Smooth muscle cell (in vitro differentiated cells): Measurements from ENCODE around the gene EEFSEC. TPM values are rescaled to one million over a fixed set of nuclear protein-coding genes. Genes with fewer than 3 reads are reported as not detected.

Source experiments
- DNase-seq: peaks from one replicate; lab custom pipeline; 2025; ENCODE audit not compliant: unreplicated experiment; lab: John Stamatoyannopoulos, UW
- H2AFZ ChIP-seq: fragments of 200-600 bp; sonication (generic); 2 replicates; pipeline ENCODE4 v1.6.0; 2016; ENCODE audit warnings: antibody characterized with exemption, low read depth, mild to moderate bottlenecking
- H3F3A ChIP-seq: fragments of 200-600 bp; sonication (generic); 2 replicates; pipeline ENCODE4 v1.6.0; 2017; ENCODE audit warnings: antibody characterized with exemption, low read depth
- H3K27ac ChIP-seq: fragments of 200-600 bp; sonication (generic); 2 replicates; pipeline ENCODE4 v1.5.1; 2016; ENCODE audit warnings: low read depth, mild to moderate bottlenecking
- H3K27me3 ChIP-seq: fragments of 200-600 bp; sonication (generic); 2 replicates; pipeline ENCODE4 v1.6.1; 2016; ENCODE audit warnings: low read depth, mild to moderate bottlenecking
- H3K36me3 ChIP-seq: fragments of 200-600 bp; sonication (generic); 2 replicates; pipeline ENCODE4 v1.5.1; 2016; ENCODE audit warnings: low read depth
- H3K4me1 ChIP-seq: fragments of 200-600 bp; sonication (generic); 2 replicates; pipeline ENCODE4 v1.5.1; 2016; ENCODE audit warnings: low read depth
- H3K4me2 ChIP-seq: fragments of 200-600 bp; sonication (generic); 2 replicates; pipeline ENCODE4 v1.6.0; 2016; ENCODE audit warnings: mild to moderate bottlenecking
- H3K4me3 ChIP-seq: fragments of 200-600 bp; sonication (generic); 2 replicates; pipeline ENCODE4 v1.5.1; 2016; ENCODE audit warnings: mild to moderate bottlenecking
- H3K79me2 ChIP-seq: fragments of 200-600 bp; sonication (generic); 2 replicates; pipeline ENCODE4 v1.6.0; 2016; ENCODE audit warnings: low read depth, mild to moderate bottlenecking
- H3K9ac ChIP-seq: fragments of 200-600 bp; sonication (generic); 2 replicates; pipeline ENCODE4 v1.6.0; 2016; ENCODE audit warnings: low read depth
- H3K9me3 ChIP-seq: fragments of 200-600 bp; sonication (generic); replicated peaks from 2 replicates; pipeline ENCODE4 v1.5.1; 2016; ENCODE audit warnings: low read depth
- H4K20me1 ChIP-seq: fragments of 200-600 bp; sonication (generic); 2 replicates; pipeline ENCODE4 v1.6.0; 2016; ENCODE audit warnings: low read depth
- WGBS: methylation state at CpG from one replicate; pipeline ENCODE4 v1.1.7; 2016; ENCODE audit warnings: low lambda C conversion rate; 5-methylcytosine and 5-hydroxymethylcytosine counted together
- polyA plus RNA-seq: library from polyadenylated mRNA; unstranded; fragments of >200 nt; fragmentation: Nextera tagmentation; extraction: Ambion mirVana; gene quantifications from 2 replicates; pipeline ENCODE4 v1.2.1, GENCODE V29; 2016
- total RNA-seq: library from RNA; depleted of rRNA; stranded (reverse); fragments of >200 nt; gene quantifications from 2 replicates; pipeline ENCODE4 v1.2.3, GENCODE V29; 2014
- TF ChIP-seq, protein P1 (sequence below): fragments of 200-600 bp; sonication (generic); IDR thresholded peaks from 2 replicates; pipeline ENCODE4 v1.5.1; 2017; ENCODE audit warnings: borderline replicate concordance, mild to moderate bottlenecking, antibody characterized with exemption; ENCODE audit not compliant: insufficient read depth, poor library complexity, severe bottlenecking

EEFSEC gene
- total and polyA plus RNA-seq, 2 experiments from 2014 or later, result 12.4 to 17.1 TPM

DNA sequence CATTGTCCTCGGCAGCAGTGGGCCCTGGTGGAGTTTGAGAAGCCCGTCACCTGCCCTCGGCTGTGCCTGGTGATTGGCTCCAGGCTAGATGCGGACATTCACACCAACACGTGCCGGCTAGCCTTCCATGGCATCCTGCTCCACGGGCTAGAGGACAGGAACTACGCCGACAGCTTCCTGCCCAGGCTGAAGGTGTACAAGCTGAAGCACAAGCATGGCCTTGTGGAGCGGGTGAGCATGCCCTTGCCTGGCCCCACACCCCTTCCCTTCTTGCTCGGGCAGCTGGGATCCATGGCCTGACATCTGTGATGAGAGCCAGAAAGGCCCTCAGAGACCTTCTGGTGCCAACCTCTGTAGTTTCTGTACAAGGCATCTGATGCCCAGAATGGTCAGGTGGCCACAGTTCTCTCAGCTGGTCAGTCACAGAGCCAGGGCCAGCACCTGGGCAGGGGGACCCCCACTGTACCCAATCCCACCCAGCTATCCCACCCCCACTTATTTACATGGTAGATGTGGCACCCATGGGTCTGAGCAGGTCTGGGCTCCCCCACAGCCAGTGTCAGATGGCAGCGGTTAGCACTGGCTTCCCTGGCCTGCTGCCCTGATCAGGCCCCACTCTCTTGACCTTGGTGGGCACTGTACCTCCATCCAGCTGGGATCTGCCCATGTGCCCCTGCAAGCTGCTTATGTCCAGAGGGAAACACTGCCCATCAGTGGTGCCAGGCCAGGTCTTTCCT lies 188.5 kb downstream of the EEFSEC start:
- 95% methylated on average over 12 of the region's 12 CpGs for WGBS
- Histone ChIP-seq H3K9me3 (no peaks in the 10 kb centered on the region), H3K79me2 (no peaks in the 10 kb centered on the region), H3K4me1 (no peaks in the 10 kb centered on the region), H3K27ac (no peak overlapping the region), H4K20me1 (no peaks in the 10 kb centered on the region), H3F3A (no peaks in the 10 kb centered on the region), H3K4me2 (no peak overlapping the region), H2AFZ (no peak overlapping the region), H3K36me3 (no peaks in the 10 kb centered on the region), H3K9ac (no peak overlapping the region), H3K4me3 (no peak overlapping the region), H3K27me3 (no peaks in the 10 kb centered on the region)
- DNase-seq, result no peak
- TF ChIP-seq, protein P1, sequence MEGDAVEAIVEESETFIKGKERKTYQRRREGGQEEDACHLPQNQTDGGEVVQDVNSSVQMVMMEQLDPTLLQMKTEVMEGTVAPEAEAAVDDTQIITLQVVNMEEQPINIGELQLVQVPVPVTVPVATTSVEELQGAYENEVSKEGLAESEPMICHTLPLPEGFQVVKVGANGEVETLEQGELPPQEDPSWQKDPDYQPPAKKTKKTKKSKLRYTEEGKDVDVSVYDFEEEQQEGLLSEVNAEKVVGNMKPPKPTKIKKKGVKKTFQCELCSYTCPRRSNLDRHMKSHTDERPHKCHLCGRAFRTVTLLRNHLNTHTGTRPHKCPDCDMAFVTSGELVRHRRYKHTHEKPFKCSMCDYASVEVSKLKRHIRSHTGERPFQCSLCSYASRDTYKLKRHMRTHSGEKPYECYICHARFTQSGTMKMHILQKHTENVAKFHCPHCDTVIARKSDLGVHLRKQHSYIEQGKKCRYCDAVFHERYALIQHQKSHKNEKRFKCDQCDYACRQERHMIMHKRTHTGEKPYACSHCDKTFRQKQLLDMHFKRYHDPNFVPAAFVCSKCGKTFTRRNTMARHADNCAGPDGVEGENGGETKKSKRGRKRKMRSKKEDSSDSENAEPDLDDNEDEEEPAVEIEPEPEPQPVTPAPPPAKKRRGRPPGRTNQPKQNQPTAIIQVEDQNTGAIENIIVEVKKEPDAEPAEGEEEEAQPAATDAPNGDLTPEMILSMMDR, result no peak

- no peaks in the 10 kb centered on the region for H3F3A ChIP-seq
- no peaks in the 10 kb centered on the region for H3K36me3 ChIP-seq
- no peak overlapping the region for H2AFZ ChIP-seq
- no peaks in the 10 kb centered on the region for H4K20me1 ChIP-seq
- H3K27me3 ChIP-seq, result no peaks in the 10 kb centered on the region
- H3K9ac ChIP-seq, result no peak overlapping the region
- WGBS, result 97% methylated on average over 8 of the region's 8 CpGs
- H3K79me2 ChIP-seq, result no peaks in the 10 kb centered on the region
- no peaks in the 10 kb centered on the region for H3K4me1 ChIP-seq
- TF ChIP-seq, protein P1, result no peak
- H3K9me3 ChIP-seq, result no peaks in the 10 kb centered on the region
- DNase-seq, result no peak
- no peak overlapping the region for H3K4me2 ChIP-seq
- H3K4me3 ChIP-seq, result no peak overlapping the region
- no peak overlapping the region for H3K27ac ChIP-seq
Observed at GRCh38 chr3:128342701-128343180, 189.5 kb downstream of the EEFSEC start.

- H3K27ac ChIP-seq, result peak overlapping the region; percentile 57
- H4K20me1 ChIP-seq, result no peaks in the 10 kb centered on the region
- WGBS, result 46% methylated on average over 6 of the region's 6 CpGs
- no peaks in the 10 kb centered on the region for H3K9me3 ChIP-seq
- H3K36me3 ChIP-seq, result no peaks in the 10 kb centered on the region
- H3K27me3 ChIP-seq, result no peaks in the 10 kb centered on the region
- no peaks in the 10 kb centered on the region for H3F3A ChIP-seq
- DNase-seq, result no peak
- TF ChIP-seq, protein P1, result no peak
- H2AFZ ChIP-seq, result no peak overlapping the region
- H3K4me2 ChIP-seq, result peak overlapping the region; percentile 74
- H3K4me3 ChIP-seq, result no peak overlapping the region
- no peak overlapping the region for H3K9ac ChIP-seq
- H3K79me2 ChIP-seq, result no peaks in the 10 kb centered on the region
- H3K4me1 ChIP-seq, result no peaks in the 10 kb centered on the region
Observed at GRCh38 chr3:128343287-128344051, 190.2 kb downstream of the EEFSEC start.
